ENCODE data around the gene KIF6.

KIF6 gene

GRCh38 chr6:39387785-39388184 lies 337.4 kb downstream of the KIF6 start:
- Histone ChIP-seq H3K27ac (ENCODE audit: insufficient read depth, low read length, poor library complexity, severe bottlenecking) (no peak overlapping the region), H3K4me3 (ENCODE audit: insufficient read depth, low read depth, low read length, poor library complexity, severe bottlenecking) (no peak overlapping the region)
- no peak for DNase-seq

GRCh38 chr6:39386487-39386886 lies 338.7 kb downstream of the KIF6 start:
- no peaks in the 10 kb centered on the region for H3K9me3 ChIP-seq (ENCODE audit: control insufficient read depth, low read length)
- H3K36me3 ChIP-seq (ENCODE audit: control insufficient read depth, insufficient read depth, low read length) = no peaks in the 10 kb centered on the region
- H3K4me1 ChIP-seq (ENCODE audit: control insufficient read depth, insufficient read depth, low read length, poor library complexity, severe bottlenecking) = no peaks in the 10 kb centered on the region
- no peak overlapping the region for H3K27ac ChIP-seq (ENCODE audit: insufficient read depth, low read length, poor library complexity, severe bottlenecking)
- no peak for DNase-seq
- no peaks in the 10 kb centered on the region for H3K27me3 ChIP-seq (replicated peaks; ENCODE audit: control insufficient read depth, insufficient read depth, low read length, poor library complexity, severe bottlenecking)
- H3K4me3 ChIP-seq (ENCODE audit: insufficient read depth, low read depth, low read length, poor library complexity, severe bottlenecking) = no peak overlapping the region

More at GRCh38 chr6:39387785-39388184, 337.4 kb downstream of the KIF6 start:
- Histone ChIP-seq H3K27me3 (replicated peaks; ENCODE audit: control insufficient read depth, insufficient read depth, low read length, poor library complexity, severe bottlenecking) (no peaks in the 10 kb centered on the region), H3K9me3 (ENCODE audit: control insufficient read depth, low read length) (no peaks in the 10 kb centered on the region), H3K4me1 (ENCODE audit: control insufficient read depth, insufficient read depth, low read length, poor library complexity, severe bottlenecking) (no peaks in the 10 kb centered on the region), H3K36me3 (ENCODE audit: control insufficient read depth, insufficient read depth, low read length) (no peaks in the 10 kb centered on the region)

DNA sequence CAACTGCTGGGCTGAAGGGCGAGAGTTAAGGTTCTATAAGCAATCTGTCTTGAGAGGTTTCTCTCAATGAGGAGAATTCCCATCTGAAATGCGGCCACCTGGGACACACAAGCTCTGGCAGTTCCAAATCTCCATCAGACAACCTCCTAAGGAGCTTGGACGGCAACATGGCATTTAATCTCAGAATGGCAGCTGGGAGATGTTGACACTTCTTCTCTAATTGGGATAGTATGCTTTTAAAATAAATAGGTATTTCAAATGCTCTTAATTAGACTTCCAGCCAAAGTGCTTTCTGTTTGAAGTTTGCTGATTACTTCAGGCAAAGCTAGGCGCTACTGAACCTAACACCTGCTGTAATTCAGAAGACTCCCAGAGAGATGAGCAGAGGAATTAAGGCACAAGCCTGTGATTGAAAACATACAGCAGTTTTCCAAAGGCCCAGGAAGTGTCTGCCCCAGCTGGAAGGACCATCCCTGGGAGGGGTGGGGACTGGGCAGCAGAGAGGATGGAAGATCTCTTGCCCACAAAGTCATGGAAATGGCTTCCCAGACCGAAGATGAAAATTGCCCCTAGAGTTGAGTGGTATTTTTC lies 343.6 kb downstream of the KIF6 start:
- H3K27me3 ChIP-seq (replicated peaks; ENCODE audit: control insufficient read depth, insufficient read depth, low read length, poor library complexity, severe bottlenecking) = peaks cover 4% of the 10 kb centered on the region
- no peaks in the 10 kb centered on the region for H3K4me1 ChIP-seq (ENCODE audit: control insufficient read depth, insufficient read depth, low read length, poor library complexity, severe bottlenecking)
- DNase-seq = no peak
- H3K9me3 ChIP-seq (ENCODE audit: control insufficient read depth, low read length) = no peaks in the 10 kb centered on the region
- no peak overlapping the region for H3K27ac ChIP-seq (ENCODE audit: insufficient read depth, low read length, poor library complexity, severe bottlenecking)
- no peak overlapping the region for H3K4me3 ChIP-seq (ENCODE audit: insufficient read depth, low read depth, low read length, poor library complexity, severe bottlenecking)
- no peaks in the 10 kb centered on the region for H3K36me3 ChIP-seq (ENCODE audit: control insufficient read depth, insufficient read depth, low read length)

DNA sequence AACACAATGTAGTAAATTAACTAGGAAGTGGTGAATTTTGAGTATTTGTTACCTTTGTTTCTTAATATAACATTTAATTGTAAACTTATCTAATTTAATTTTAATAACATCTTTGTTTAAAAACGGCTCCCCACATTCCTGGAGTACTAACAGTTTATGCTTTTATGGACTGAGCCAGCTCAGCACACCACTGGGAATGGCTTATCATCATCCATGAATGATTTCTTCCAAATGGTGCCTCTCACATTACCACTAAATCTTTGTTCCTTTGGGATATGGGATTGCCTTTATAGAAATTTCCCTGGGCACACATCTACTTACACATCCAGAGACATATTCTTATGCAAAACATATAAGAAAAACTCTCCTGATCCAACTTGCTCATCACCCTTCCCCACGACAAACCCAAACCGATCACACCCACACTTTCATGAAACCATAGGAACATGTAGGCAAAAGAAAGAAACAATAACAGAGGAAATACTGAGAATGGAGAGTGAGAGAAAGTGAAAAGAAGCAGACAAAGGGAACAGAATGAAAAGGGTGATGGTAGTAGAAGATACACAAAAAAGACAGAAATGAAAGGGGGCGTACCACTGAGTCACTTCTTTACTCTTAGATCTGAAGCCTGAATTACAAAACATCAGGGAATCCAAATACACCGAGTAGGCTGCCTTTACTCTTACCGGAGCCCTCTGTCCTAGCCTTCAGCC lies 344.2 kb downstream of the KIF6 start:
- Histone ChIP-seq H3K4me1 (ENCODE audit: control insufficient read depth, insufficient read depth, low read length, poor library complexity, severe bottlenecking) (no peaks in the 10 kb centered on the region), H3K36me3 (ENCODE audit: control insufficient read depth, insufficient read depth, low read length) (no peaks in the 10 kb centered on the region)

GRCh38 chr6:39378960-39379425 lies 346.2 kb downstream of the KIF6 start:
- H3K36me3 ChIP-seq (ENCODE audit: control insufficient read depth, insufficient read depth, low read length) = no peaks in the 10 kb centered on the region
- DNase-seq = no peak

More for the DNA sequence above, 344.2 kb downstream of the KIF6 start:
- H3K27me3 ChIP-seq (replicated peaks; ENCODE audit: control insufficient read depth, insufficient read depth, low read length, poor library complexity, severe bottlenecking) = peaks cover 4% of the 10 kb centered on the region
- DNase-seq = no peak
- H3K4me3 ChIP-seq (ENCODE audit: insufficient read depth, low read depth, low read length, poor library complexity, severe bottlenecking) = no peak overlapping the region
- no peak overlapping the region for H3K27ac ChIP-seq (ENCODE audit: insufficient read depth, low read length, poor library complexity, severe bottlenecking)
- H3K9me3 ChIP-seq (ENCODE audit: control insufficient read depth, low read length) = no peaks in the 10 kb centered on the region

DNA sequence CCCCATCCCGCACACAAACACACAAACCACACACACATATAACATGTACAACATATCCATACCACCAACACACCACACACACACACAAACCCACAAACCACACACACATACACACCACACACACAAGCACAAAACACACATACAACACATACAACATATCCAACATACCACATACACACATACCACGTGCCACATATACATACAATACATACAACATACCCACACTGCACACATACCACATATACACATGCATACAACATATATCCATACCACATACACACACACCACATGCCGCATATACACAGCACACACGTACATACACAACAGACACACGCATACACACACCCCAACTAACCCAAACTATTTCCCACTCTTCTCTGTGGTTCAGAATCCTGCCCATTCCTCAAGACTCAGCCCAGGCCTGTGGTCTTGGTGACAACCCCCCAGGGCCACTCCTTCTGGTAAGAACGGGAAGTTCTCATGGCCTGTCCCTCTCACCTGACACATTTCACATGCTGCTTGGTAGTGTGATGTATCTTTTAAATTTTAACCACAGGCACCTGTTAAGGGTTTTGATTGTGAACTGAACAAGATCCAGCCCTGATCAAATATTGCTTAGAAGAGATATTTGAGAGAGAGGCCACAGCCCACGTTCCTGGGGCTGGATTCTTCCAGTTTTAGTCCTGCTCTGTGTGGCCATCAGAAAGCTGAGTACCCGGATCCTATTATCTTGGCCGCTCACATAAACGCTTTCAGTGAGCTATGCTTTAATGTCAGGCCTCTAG lies 346.8 kb downstream of the KIF6 start:
- Histone ChIP-seq H3K9me3 (ENCODE audit: control insufficient read depth, low read length) (no peaks in the 10 kb centered on the region), H3K4me3 (ENCODE audit: insufficient read depth, low read depth, low read length, poor library complexity, severe bottlenecking) (no peak overlapping the region), H3K36me3 (ENCODE audit: control insufficient read depth, insufficient read depth, low read length) (no peaks in the 10 kb centered on the region), H3K4me1 (ENCODE audit: control insufficient read depth, insufficient read depth, low read length, poor library complexity, severe bottlenecking) (no peaks in the 10 kb centered on the region), H3K27ac (ENCODE audit: insufficient read depth, low read length, poor library complexity, severe bottlenecking) (no peak overlapping the region), H3K27me3 (replicated peaks; ENCODE audit: control insufficient read depth, insufficient read depth, low read length, poor library complexity, severe bottlenecking) (peaks cover 4% of the 10 kb centered on the region)
- DNase-seq = no peak

More at GRCh38 chr6:39378960-39379425, 346.2 kb downstream of the KIF6 start:
- Histone ChIP-seq H3K4me1 (ENCODE audit: control insufficient read depth, insufficient read depth, low read length, poor library complexity, severe bottlenecking) (no peaks in the 10 kb centered on the region), H3K4me3 (ENCODE audit: insufficient read depth, low read depth, low read length, poor library complexity, severe bottlenecking) (no peak overlapping the region), H3K27me3 (replicated peaks; ENCODE audit: control insufficient read depth, insufficient read depth, low read length, poor library complexity, severe bottlenecking) (peaks cover 4% of the 10 kb centered on the region), H3K9me3 (ENCODE audit: control insufficient read depth, low read length) (no peaks in the 10 kb centered on the region), H3K27ac (ENCODE audit: insufficient read depth, low read length, poor library complexity, severe bottlenecking) (no peak overlapping the region)

DNA sequence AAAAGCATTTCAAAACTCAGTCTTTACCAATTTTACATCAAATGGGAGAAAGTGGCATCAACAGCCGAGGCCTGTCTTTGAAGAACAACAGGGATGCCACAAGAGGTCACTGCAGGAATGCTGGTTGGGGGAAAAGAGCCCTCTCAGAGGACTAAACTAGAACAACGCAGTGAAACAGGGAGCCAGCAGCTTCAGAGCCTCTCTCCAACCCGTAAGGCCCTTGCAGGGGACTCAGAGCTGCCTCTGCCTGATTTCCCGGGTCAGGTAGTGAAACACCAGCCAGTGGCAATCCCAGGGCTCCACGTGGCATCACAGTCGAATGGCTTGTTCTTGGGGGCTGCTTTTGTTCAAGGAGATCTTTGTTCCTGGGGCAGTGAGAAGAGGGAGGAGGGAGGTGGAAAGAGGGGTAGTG lies 347.7 kb downstream of the KIF6 start:
- DNase-seq = no peak
- no peaks in the 10 kb centered on the region for H3K9me3 ChIP-seq (ENCODE audit: control insufficient read depth, low read length)
- H3K36me3 ChIP-seq (ENCODE audit: control insufficient read depth, insufficient read depth, low read length) = no peaks in the 10 kb centered on the region
- no peak overlapping the region for H3K27ac ChIP-seq (ENCODE audit: insufficient read depth, low read length, poor library complexity, severe bottlenecking)
- no peak overlapping the region for H3K4me3 ChIP-seq (ENCODE audit: insufficient read depth, low read depth, low read length, poor library complexity, severe bottlenecking)
- peaks cover 4% of the 10 kb centered on the region for H3K27me3 ChIP-seq (replicated peaks; ENCODE audit: control insufficient read depth, insufficient read depth, low read length, poor library complexity, severe bottlenecking)
- no peaks in the 10 kb centered on the region for H3K4me1 ChIP-seq (ENCODE audit: control insufficient read depth, insufficient read depth, low read length, poor library complexity, severe bottlenecking)

- no peak overlapping the region for H3K4me3 ChIP-seq (ENCODE audit: insufficient read depth, low read depth, low read length, poor library complexity, severe bottlenecking)
- no peaks in the 10 kb centered on the region for H3K36me3 ChIP-seq (ENCODE audit: control insufficient read depth, insufficient read depth, low read length)
- no peaks in the 10 kb centered on the region for H3K4me1 ChIP-seq (ENCODE audit: control insufficient read depth, insufficient read depth, low read length, poor library complexity, severe bottlenecking)
- no peaks in the 10 kb centered on the region for H3K27me3 ChIP-seq (replicated peaks; ENCODE audit: control insufficient read depth, insufficient read depth, low read length, poor library complexity, severe bottlenecking)
- H3K9me3 ChIP-seq (ENCODE audit: control insufficient read depth, low read length) = no peaks in the 10 kb centered on the region
- no peak overlapping the region for H3K27ac ChIP-seq (ENCODE audit: insufficient read depth, low read length, poor library complexity, severe bottlenecking)
- DNase-seq = no peak
Measured at GRCh38 chr6:39375405-39375804, 349.8 kb downstream of the KIF6 start.

DNA sequence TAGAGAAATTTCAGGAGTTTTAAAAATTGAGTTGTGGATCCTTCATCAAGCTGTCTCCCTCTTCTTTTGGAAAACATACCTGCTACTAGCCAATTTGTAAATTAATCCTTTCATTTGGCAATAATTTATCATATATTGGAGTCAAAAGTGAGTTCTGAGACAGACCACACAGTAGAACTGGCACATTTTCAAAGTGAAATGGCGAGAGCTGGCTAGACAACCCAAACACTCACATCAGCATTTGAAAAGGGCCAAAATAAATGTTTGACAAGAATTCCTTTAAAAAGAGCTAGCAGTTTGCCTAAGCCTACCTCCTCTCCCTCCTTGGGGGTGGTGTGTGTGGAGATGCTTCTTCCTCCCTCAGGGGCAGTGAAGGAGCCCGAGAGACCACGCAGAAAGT lies 354.8 kb downstream of the KIF6 start:
- H3K4me3 ChIP-seq (ENCODE audit: insufficient read depth, low read depth, low read length, poor library complexity, severe bottlenecking) = no peak overlapping the region
- H3K36me3 ChIP-seq (ENCODE audit: control insufficient read depth, insufficient read depth, low read length) = no peaks in the 10 kb centered on the region
- no peak for DNase-seq
- no peak overlapping the region for H3K27ac ChIP-seq (ENCODE audit: insufficient read depth, low read length, poor library complexity, severe bottlenecking)
- no peaks in the 10 kb centered on the region for H3K27me3 ChIP-seq (replicated peaks; ENCODE audit: control insufficient read depth, insufficient read depth, low read length, poor library complexity, severe bottlenecking)
- no peaks in the 10 kb centered on the region for H3K9me3 ChIP-seq (ENCODE audit: control insufficient read depth, low read length)
- no peaks in the 10 kb centered on the region for H3K4me1 ChIP-seq (ENCODE audit: control insufficient read depth, insufficient read depth, low read length, poor library complexity, severe bottlenecking)

GRCh38 chr6:39369987-39370386 lies 355.2 kb downstream of the KIF6 start:
- no peak overlapping the region for H3K27ac ChIP-seq (ENCODE audit: insufficient read depth, low read length, poor library complexity, severe bottlenecking)
- H3K36me3 ChIP-seq (ENCODE audit: control insufficient read depth, insufficient read depth, low read length) = no peaks in the 10 kb centered on the region
- H3K4me1 ChIP-seq (ENCODE audit: control insufficient read depth, insufficient read depth, low read length, poor library complexity, severe bottlenecking) = no peaks in the 10 kb centered on the region

More at GRCh38 chr6:39369987-39370386, 355.2 kb downstream of the KIF6 start:
- Histone ChIP-seq H3K4me3 (ENCODE audit: insufficient read depth, low read depth, low read length, poor library complexity, severe bottlenecking) (no peak overlapping the region), H3K9me3 (ENCODE audit: control insufficient read depth, low read length) (no peaks in the 10 kb centered on the region), H3K27me3 (replicated peaks; ENCODE audit: control insufficient read depth, insufficient read depth, low read length, poor library complexity, severe bottlenecking) (no peaks in the 10 kb centered on the region)
- DNase-seq = no peak

All from effector memory CD4-positive, alpha-beta T cell (primary cell).